HG02840 (cell line): ENCODE measurements around the gene CCDC148.
"Not testable (repeated sequence)": the region's sequence is repeated elsewhere in the genome, so short reads cannot be mapped to it uniquely, and the experiment has no call there.

Experiments
- ATAC-seq: cut with Tn5 transposase; IDR thresholded peaks from one replicate; pipeline ENCODE4 v1.9.1; 2021; ENCODE audit warnings: mild to moderate bottlenecking, moderate library complexity, moderate number of reproducible peaks; ENCODE audit not compliant: unreplicated experiment, low FRiP score

CCDC148 gene

DNA sequence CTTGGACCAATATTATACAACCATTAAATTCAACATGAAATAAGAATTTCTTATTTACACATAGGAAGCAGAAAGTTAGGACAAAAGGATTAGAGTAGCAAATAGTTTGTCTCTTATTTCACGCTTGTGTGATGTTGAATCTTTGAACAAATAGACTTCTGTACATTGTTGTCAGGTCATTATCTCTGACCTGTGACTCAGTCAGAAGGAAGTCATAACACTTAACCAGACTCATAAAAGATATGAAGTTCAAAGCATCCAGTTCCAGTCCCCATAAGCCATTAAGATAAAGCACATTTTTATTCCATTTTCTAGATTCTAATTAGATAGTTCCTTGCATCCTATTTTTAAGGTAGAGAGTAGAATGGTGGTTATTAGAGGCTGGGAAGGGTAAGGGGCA is 224.1 kb downstream of the CCDC148 start:
- no peak for ATAC-seq

DNA sequence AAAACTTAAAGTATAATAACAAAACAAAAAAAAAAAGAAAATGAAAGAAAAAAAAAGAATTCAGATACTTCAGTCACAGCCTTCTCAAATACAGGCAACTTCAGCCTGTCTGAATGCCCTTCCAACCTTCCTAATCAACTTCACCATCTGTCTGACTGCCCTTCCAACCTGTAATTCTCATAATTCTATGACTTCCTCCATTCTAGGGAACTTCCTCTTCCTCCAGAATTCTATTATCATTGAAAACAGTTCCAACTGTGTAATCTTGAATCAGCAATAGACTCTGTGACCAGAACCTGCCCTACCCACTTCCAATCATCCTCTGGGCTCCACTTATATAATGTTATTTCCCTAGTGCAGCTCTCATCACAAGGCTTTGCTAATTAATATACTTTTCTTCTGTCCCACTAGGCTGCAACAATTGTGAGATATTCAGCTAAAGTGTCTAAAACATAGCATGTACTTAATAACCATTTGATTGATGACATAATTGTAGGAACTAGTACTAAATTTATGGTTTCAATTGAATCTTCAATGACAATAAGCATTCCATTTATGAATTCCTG is 227.5 kb downstream of the CCDC148 start:
- no peak for ATAC-seq

DNA sequence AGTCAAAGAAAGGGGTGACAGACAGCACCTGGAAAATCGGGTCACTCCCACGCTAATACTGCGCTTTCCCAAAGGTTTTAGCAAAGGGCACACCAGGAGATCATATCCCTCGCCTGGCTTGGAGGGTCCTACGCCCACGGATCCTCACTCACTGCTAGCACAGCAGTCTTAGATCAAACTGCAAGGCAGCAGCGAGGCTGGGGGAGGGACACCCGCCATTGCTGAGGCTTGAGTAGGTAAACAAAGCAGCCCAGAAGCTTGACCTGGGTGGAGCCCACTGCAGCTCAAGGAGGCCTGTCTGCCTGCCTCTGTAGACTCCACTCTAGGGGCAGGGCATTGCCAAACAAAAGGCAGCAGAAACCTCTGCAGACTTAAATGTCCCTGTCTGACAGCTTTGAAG is 233.5 kb downstream of the CCDC148 start:
- ATAC-seq: not testable (repeated sequence)

DNA sequence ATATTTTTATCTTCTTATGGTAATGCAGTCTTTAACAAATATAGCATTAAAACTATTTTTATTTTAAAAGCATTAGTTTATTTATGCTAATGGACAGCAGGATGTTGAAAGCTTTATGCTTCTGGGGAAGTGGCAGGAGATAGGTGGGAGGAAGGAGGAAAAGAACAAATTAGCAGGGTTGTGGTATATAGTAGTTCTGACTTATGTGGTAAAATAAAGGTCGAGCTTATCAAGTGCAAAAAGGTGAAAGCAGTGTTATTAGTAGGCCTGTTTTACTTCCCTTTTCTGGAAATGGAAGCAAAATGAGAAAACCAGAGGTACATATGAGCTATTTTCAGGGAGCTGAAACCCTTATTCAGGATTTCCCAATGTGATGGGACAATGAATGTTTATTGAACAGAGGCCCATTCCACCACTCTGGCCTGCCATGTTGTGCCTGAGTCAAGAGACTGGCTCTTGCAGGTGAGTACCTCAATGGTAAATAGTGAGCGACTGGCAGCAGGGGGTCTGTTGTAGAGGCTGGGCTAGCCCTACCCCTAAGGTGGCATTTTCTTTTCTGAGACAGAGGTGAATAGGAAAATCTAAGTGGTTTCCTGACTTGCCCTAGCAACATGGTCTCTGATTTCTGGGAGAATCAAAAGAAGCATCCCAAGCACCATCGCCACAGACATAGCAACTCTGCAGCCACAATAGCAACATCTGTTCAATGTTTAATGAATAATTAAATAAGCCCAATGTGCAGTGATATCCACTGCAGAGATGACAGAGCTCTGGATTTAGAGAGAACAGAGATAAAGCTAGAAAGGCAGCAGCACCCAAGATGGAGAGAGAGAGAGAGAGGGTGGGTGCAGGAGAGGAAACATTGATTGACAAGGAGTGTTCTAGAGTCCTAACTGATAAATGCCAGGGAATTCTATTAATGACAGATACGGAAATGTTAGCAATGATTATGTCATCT is 235.2 kb downstream of the CCDC148 start:
- no peak for ATAC-seq

DNA sequence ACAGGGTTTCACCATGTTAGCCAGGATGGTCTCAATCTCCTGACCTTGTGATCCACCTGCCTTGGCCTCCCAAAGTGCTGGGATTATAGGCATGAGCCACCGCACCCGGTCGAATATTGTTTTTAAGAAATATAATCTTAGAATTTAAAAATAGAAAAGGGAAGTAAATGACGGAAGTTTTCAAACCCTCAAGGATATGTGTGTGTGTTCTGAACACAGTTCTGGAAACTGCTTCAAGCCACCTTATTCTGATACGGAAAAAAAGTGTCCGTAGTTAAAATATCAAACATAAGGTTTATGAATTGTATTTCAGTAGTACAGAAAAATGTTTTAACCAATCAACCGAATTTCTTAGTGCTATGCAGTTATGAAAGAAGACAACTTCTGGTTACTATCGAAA is 239.0 kb downstream of the CCDC148 start:
- ATAC-seq: no peak

DNA sequence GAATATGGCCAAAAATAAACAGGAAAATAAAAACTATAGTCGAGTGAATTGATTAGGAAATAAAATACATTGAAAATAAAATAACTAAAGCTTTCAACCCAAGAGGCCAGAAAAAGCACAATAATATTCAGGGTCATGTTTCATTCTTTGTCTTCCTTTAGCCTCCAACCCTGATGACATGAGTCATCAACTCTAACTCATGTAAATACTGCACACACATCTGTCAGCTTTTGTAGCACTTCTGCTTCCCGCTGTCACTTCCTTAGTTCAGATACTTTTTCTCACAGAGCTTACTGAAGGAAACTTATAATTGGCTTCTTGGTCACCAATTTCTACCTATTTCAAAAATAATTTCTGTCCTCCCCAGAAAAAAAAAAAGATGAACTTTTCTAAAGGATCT is 242.1 kb downstream of the CCDC148 start:
- ATAC-seq: no peak

DNA sequence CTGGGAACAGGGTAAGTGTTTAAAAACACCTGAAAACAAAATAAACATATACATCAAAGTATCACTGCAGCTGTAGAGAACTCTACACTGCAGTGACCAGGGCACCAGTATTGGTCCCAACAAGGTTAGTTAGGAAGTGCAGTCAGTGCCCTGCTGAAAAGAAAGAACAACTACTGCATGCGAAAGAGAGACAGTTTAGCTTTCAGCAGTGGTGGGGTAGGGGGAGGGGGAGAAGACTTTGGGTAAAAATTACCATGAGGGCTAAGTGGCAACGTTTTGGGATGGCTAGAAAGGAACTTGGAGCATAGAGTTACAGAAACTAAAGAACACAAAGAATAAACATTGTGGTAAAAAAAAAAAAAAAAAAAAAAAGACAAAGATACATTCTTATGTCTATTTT is 242.8 kb downstream of the CCDC148 start:
- ATAC-seq: no peak

DNA sequence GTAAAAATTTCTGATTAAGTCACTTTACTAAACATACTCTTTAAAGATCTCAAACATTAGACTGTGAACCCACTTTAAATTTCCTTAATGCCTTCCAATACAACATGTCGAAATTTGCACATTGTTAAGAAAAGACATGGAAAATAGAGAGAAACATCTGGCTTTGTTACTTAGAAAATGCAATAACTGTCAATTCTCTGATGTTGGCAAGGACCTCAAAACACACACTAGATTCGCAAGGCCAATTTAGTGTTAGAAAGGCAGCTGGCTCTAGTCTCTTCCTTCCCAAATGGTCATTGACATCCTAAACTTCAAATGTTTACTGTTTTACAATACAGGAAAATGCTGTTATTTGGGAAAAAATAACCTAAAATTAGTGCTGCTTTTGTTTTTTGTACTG is 244.3 kb downstream of the CCDC148 start:
- no peak for ATAC-seq

DNA sequence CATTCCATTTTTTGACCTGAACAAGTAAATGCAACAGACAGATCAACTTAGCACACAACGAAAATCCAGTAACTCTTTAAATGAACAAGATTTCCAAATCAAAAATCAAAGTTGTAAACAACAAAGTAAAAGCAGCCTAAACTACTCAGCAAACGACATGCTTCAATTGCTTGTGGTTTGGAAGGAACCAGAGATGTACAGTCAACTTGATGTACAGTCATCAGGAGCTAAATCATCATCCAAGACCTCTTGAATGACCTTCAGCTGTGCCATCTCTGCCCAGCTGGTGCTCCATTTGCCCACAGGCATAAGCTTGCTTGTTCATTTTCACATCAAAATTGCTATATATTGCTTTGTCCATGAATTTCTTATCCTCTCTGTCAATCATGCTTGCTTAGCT is 245.1 kb downstream of the CCDC148 start:
- no peak for ATAC-seq

DNA sequence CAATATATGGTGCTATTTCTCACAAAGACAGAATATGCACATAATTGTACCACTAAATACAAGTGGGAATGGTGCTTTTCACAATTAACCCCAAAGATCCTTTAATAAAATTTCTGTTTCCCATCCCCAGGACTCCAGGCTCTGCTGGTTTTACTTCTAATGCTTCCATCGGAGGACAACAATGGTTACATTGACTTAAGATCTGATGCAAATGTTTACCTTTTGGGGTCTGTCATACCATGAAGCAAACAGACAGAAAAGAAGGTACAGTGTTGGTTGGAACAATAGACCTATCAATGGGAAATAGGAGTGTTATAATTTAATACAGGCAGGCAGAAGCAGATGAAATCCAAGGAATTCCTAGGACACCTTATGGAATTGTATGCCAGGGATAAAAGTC is 249.2 kb downstream of the CCDC148 start:
- no peak for ATAC-seq

DNA sequence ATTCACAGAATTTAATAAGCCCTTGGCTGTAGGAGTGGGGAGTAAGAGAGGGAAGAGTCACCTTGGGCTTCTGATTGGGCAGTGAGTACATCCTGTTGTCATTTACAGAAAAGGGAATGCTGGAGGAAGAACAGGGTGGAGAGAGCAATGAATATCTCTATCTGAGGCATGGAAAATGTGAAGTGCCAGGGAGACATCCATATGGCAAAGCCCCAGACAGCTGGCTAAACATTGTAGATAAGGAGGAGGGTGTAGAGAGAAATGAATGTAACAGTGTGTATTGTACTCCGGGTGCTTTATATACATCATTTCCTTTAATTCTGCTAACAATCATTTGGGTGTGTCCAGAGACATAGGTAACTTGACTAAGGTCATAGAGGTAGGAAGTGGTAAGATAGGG is 251.3 kb downstream of the CCDC148 start:
- no peak for ATAC-seq

DNA sequence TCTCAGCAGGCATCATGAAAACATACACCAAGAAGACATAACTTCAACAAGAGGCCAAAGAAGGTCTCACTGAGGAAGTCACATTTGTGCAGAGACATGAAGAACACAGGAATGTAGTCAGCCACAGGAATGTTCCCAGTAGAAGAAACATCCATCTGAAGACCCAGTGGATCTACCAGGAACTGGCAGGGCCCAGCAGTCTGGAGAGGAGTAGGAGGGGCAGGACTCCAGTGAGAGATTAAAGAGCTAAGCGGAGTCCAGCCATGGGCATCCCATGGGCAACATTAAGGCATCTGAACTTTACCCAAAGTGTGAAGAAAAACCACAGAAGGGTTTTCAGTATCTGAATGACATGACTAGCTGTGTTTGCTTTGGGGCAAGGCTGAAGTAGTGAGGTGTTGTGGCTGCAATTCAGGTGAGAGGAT is 251.8 kb downstream of the CCDC148 start:
- ATAC-seq: no peak

DNA sequence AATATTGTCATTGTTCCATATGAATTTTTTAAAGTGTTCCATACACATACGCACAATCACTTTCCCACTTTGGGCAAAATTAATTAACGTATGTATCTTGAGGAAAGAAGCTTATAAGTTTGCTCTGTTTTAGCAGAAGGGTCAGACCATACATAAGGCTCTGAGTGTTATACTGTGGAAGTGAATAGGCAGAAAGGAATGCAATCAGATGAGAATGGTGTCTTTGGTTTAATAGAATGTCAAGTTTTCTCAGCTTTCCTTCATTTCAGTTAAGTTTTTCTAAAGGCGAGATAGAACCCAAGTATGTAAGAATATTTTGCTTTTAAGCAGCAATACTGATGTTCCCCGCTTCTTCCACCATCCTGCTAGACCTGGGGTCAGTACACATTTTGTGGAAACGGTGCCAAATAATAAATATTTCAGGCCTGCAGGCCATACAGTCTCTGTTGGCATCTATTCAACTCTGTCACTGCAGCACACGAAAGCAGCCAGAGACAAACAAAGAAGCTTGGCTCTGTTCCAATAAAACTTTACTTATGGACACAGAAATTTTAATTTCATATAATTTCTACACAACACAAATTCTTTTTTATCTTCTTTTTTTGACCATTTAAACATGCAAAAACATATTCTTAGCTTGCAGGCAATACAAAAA is 254.3 kb downstream of the CCDC148 start:
- ATAC-seq: no peak

DNA sequence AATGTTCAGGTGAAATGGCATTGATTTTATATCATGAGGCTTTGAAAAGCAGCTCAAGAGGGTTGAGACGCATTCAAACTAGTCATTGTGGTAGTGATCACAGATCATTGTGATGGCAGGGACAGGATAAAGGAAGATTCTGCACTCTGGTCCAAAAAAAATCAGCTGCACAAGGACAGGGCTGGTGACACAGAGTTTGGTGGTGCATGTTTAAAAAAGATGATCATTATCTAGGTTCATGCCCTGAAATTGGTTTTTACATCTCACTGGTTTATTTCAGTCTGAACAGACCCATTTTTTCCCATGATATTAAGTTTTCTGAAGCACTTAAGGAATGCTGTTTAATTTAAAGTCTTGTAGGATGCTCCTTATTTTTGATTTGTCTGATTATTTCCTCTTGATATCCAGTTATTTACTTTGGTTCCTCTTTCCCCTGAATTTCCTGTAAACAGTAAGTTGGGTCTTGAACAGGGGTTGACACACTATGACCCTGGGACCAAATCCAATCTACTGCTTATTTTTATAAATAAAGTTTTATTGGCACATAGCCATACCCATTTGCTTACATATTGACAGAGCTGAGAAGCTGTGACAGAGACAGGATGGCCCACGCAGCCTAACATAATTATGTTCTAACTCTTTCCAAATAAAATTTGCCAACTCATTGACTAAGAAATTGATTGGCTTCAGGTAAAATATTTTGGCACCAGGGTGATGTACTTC is 256.5 kb downstream of the CCDC148 start:
- no peak for ATAC-seq

DNA sequence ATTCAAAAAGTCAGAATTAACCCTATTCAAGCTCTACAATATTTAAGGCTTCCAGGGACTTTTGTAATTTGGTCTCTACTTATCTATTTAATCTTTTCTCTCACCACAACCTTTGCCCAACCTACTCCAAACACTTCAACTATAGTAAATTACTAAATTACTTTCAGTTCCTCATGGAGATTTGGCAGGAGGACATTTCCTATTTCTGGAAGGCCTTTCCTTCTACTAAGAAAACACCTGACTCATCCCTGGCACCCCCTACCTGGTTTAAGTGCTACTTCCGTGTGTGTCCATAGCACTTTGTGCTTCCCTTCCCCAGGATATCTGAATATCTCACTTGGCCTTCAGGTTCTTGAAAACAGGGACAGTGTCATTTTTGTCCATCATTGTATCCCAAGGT is 258.6 kb downstream of the CCDC148 start:
- ATAC-seq: no peak

DNA sequence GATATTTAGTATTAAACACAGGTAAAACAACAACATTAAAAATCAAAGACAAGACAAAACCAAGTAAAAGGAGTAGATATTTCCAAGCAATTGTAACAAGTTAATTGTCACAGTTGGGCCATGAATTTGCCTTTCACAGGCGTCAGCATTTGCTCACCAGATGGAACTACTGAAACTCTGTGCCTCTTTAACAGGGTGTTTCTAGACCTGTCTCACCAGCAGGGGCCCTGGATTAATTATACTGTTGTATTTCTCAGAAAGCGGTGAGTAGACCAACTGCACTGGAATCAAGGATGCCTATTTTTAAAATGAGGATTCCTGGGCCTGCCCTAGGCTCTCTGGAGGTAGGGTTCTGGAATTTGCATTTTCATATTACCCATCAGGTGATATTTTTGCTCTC is 262.3 kb downstream of the CCDC148 start:
- no peak for ATAC-seq

DNA sequence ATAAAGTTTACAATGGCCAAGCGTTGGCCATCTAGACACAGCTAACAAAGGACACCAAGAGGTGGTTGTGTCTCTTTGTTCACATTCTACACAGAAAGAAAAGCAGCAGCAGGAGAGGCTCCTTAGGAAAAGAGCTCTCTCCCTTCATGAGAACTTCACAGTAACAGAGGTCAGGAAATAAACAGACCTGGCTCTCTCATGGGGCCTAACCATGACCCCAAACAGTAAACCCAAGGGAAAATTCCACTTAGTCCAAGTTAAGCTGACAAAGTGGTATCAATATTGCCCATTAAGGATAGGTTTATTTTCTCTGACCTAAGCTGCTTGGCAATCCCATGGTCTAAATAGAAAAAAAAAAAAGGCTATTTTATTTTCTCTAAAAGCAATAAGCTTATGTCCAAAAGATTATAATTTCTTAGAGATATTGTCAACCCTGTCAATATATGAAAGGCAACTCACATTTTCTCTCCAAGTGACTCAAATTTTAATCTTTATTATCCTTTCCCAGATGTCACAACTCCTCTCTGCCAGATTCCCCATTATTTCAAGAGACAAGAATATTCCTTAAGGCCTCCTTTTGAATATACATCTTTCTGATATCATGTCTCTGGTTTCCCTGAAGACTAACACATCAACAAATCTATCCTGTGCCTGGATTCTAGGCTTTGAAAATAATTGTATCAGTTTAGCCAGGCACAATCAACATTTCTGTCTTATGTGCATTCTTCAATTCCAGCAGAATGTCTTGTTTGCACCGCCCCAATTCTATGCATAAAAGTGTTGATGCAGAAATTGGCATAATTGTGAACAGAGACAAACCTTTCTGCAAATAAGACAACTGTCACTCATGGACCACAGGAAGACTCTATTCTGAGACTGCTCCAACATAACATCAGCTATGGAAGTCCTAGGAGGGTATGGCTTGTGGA is 263.8 kb downstream of the CCDC148 start:
- no peak for ATAC-seq

DNA sequence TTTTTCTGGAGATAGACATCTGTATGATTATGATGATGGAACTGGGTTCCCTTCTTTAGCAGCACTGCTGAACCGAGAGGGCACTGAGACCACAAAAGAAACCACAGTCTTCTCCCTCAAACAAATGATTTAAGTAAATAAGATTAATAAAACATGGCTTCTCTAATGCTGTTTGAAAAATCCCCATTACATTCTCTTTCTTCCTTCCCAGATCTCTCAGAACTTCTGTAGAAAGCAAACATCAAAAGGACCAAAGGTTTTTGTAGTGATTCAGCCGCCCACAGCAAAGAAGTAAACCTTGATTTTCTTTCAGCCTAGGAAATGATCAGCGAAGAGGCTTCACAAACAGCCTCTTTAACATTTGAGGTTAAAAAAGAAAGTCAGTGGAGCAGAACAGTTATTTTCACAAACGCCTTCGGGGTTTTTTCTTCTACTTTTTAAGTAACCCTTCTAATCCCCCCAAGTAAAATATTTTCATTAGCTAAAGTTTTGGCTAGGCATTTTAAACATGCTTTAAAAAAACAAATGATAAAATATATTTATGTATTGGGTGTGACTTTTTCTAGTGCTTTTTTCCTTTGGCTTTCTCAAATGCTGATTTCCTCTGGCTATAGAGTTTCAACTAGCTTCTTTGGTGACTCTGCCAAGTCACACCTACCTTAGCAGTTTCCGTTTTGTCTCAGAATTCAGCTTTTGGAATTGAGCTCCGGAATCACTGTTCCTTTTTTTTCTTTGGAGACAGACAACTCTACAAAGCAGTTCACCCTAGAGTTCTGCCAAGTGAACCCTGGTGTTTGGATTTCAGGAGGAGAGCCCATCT is 265.3 kb downstream of the CCDC148 start:
- peak; percentile 90 for ATAC-seq

DNA sequence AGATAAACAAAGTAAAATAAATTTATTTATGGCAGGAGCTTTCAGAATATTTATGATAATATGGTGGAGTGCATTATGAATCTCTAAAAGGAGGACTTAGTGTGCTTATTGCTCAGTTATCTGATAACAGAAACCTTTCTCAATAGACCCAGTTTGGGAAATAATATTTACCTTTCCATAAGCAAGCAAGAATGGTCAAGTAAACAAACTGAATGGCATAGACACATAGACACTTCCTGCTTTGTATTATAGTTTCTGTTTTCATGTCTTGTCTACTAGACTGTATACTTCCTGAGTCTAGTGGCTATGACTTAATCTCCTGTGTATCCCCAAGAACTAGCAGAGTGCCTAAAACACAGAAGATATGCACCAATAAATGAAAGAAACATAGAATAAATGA is 267.0 kb downstream of the CCDC148 start:
- ATAC-seq: no peak
